GF-D8 (cell line): ENCODE measurements around the gene PDE3B.
"Not testable (repeated sequence)": the region's sequence is repeated elsewhere in the genome, so short reads cannot be mapped to it uniquely, and the experiment has no call there.

Experiments
- DNase-seq: peaks from one replicate; lab custom pipeline; 2025; lab: John Stamatoyannopoulos, UW

Gene PDE3B

GRCh38 chr11:14641801-14642200 is 1.8 kb upstream of the PDE3B start:
- no peak for DNase-seq

- no peak for DNase-seq
Observed at GRCh38 chr11:14642453-14642852, 1.2 kb upstream of the PDE3B start.

- peak; percentile 18 for DNase-seq
Observed at GRCh38 chr11:14642873-14643696, 519 bp upstream of the PDE3B start.

DNA sequence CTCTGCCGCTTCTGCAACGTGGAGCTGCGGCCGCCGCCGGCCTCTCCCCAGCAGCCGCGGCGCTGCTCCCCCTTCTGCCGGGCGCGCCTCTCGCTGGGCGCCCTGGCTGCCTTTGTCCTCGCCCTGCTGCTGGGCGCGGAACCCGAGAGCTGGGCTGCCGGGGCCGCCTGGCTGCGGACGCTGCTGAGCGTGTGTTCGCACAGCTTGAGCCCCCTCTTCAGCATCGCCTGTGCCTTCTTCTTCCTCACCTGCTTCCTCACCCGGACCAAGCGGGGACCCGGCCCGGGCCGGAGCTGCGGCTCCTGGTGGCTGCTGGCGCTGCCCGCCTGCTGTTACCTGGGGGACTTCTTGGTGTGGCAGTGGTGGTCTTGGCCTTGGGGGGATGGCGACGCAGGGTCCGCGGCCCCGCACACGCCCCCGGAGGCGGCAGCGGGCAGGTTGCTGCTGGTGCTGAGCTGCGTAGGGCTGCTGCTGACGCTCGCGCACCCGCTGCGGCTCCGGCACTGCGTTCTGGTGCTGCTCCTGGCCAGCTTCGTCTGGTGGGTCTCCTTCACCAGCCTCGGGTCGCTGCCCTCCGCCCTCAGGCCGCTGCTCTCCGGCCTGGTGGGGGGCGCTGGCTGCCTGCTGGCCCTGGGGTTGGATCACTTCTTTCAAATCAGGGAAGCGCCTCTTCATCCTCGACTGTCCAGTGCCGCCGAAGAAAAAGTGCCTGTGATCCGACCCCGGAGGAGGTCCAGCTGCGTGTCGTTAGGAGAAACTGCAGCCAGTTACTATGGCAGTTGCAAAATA is 816 bp downstream of the PDE3B start:
- DNase-seq: no peak

DNA sequence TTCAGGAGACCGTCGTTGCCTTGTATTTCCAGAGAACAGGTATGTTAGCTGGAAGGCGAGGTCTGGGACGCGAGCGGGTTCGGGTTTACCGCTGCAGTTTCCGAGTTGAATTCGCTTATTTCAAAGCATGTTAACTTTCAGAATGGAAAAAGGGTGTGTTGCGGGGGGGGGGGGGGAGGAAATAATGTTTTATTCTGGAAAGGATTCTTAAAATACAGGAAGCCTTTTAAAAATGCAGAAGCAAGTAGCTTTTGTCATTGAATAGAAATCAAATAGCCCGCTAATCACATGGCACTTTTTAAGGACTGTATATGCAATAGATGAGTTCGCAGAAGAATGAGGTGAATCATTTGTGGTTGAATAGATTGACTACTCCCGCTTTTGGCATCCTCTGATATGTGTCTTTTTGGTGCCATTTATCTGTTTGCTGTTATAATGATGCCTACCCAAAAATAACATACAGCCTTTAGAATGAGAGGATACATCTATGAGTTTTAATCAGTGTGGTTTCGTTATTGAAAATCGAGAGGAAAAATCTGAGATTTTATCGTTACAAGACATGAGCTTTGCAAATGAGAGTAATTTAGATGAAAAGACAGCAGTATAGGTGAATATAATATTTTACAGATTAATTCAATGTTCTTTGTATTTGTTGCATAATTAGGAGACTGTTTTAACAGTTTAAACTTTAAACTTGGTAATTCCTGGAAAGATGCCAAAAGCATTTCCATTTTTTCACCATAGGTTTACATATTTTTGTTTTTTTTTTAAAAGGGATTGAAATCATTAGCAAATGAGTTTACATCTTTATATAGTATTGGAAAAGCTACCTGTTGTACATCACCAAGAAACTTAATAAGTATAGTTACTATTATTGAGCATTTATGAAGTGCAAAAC is 1.7 kb downstream of the PDE3B start:
- DNase-seq: no peak

GRCh38 chr11:14645985-14646900 is 2.6 kb downstream of the PDE3B start:
- DNase-seq: peak; percentile 10

DNA sequence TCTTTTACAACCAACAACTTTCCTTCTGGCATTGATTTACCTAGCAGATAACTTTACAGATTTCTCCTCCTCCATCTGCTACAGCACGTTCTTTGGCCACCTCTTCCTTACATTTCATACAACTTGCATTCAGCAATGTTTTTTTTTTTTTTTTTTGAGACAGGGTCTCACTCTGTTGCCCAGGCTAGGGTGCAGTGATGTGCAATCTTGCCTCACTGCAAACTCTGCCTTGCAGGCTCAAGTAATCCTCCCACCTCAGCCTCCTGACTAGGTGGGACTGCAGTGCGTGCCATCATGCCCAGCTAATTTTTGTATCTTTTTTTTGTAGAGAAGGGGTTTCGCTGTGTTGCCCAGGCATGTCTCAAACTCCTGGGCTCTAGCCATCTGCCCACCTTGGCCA is 6.5 kb downstream of the PDE3B start:
- DNase-seq: no peak

- DNase-seq: no peak
Observed at GRCh38 chr11:14653090-14653489, 9.5 kb downstream of the PDE3B start.

- DNase-seq: no peak
Observed at GRCh38 chr11:14655435-14655834, 11.8 kb downstream of the PDE3B start.

DNA sequence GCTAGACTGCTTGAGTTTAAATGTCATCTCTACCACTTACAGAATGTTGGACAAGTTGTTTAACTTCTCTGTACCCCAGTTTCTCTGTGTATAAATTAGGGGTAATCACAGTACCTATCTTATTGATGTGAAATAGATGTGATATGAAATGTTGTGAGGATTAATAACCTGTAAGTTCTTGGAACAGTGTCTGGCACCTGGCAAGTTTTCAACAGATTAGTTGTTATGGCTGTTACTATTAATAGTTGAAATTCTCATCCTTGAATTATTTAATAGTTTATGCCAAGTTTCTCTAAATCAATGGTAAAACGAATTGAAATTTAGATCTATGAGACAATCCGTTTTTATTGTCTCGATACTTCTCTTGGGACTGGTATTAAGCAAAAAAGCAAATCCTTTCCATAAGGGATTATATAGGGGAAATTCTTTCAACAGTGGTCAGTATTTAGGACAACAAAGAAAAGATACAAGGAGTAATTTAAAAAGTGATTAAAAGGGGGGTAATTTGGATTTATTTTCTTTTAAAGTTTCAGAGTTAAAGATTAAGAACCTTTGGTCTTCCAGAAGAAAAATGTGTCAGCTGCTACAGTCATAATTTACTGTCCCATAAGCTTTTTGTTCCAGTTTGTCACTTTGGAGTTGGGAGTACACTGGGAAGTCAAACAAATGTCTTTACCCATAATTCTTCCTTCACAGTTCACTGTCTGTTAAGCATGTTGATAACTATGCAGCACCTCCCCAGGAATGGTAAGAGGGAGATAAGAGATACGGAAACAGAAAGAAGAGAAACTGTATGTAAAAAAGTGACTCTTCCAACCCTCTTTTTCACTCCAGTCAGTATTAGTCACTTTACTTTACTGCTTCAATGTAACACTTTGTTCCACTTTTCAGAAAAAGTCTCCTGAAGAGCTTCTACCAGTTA is 13.2 kb downstream of the PDE3B start:
- no peak for DNase-seq

DNA sequence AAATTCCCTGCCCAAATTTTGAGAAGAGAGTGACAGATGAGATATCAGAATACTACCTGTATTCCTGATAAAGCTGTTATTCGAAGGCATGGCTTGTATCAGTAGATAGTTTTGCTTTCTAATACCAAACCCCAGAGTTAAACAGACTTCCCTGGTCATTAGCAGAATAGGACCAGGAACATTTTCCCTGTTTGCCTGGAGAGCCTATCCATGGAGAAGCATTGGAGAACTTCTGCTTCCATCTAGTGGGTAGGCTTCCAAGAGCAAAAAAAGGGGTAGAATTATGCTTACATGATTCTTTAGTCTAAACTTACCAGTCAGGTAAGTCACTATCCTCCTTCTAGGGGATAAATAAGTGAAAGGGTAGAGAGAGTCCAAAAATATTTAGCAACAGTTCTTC is 14.2 kb downstream of the PDE3B start:
- DNase-seq: no peak

DNA sequence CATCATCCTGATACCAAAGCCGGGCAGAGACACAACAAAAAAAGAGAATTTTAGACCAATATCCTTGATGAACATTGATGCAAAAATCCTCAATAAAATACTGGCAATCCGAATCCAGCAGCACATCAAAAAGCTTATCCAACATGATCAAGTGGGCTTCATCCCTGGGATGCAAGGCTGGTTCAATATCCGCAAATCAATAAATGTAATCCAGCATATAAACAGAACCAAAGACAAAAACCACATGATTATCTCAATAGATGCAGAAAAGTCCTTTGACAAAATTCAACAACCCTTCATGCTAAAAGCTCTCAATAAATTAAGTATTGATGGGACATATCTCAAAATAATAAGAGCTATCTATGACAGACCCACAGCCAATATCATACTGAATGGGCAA is 21.3 kb downstream of the PDE3B start:
- not testable (repeated sequence) for DNase-seq

DNA sequence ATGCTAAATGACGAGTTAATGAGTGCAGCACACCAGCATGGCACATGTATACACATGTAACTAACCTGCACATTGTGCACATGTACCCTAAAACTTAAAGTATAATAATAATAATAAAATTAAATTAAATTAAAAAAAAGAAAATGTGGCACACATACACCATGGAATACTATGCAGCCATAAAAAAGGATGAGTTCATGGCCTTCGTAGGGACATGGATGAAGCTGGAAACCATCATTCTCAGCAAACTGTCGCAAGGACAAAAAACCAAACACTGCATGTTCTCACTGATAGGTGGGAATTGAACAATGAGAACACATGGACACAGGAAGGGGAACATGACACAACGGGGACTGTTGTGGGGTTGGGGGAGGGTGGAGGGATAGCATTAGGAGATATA is 23.7 kb downstream of the PDE3B start:
- DNase-seq: not testable (repeated sequence)

- no peak for DNase-seq
Observed at GRCh38 chr11:14668731-14669301, 25.2 kb downstream of the PDE3B start.

DNA sequence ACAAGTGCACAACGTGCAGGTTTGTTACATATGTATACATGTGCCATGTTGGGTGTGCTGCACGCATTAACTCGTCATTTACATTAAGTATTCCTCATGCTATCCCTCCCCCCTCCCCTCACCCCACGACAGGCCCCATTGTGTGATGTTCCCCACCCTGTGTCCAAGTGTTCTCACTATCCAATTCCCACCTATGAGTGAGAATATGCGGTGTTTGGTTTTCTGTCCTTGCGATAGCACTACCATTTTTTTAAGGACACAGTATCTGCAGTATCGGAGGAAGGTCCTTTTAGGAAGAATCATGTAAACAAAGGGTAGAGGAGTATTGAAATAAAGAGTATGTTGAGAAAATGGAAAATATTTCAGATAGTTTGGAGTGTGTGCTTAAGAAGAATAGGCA is 25.9 kb downstream of the PDE3B start:
- DNase-seq: no peak

DNA sequence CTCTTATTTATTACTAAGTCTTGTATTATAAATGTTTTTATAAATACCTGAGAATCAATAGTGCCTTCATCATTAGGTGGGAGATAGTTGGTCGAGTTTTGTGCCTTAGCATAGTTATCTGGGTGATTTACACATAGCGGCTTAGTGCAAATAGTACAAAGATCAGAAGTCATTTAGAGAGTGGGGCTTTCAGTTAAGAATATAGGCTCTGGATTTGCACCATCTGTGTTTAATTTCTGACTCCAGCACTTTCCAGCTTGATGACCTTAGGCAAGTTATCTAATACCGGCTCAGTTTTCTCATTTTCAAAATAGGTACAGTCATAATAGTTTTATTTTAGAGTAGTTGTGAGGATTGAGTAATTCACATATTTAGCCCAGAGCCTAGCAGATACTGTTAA is 26.4 kb downstream of the PDE3B start:
- no peak for DNase-seq

DNA sequence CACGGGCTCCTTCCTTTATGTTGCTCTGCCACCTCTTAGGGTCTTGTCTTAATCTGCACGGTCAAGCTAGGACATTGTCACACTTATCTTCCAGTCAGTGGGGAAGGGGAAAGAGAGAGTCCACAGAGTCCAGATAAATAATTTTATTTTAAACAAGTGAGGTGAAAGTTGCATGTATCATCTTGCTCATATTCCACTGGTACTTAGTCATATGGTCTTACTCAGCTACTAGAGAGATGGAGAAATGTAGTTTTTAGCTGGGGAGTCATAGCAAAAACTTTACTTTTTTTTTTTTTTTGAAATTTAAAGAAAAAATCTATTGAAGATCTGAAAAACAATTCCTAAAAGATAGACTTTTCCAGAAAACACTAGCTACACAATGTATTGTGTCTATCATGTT is 29.0 kb downstream of the PDE3B start:
- DNase-seq: no peak

DNA sequence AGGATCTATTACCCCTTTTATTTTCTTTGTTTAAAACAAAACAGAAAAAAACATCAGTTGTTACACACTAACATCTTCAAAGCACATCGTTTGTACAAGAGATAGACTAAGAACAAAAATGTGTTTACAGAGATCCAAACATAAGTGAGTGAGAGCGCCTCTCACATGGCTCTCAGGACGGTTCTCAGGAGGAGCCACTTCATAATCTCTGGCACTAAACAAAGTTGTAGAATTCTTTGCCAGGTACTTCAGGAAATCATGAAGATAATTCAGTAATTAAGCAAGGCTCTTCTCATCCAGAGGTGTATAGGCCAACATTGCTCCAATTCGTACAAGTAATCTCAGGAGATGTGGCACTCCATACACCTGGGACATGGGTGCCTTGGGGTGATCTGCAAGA is 29.8 kb downstream of the PDE3B start:
- no peak for DNase-seq

DNA sequence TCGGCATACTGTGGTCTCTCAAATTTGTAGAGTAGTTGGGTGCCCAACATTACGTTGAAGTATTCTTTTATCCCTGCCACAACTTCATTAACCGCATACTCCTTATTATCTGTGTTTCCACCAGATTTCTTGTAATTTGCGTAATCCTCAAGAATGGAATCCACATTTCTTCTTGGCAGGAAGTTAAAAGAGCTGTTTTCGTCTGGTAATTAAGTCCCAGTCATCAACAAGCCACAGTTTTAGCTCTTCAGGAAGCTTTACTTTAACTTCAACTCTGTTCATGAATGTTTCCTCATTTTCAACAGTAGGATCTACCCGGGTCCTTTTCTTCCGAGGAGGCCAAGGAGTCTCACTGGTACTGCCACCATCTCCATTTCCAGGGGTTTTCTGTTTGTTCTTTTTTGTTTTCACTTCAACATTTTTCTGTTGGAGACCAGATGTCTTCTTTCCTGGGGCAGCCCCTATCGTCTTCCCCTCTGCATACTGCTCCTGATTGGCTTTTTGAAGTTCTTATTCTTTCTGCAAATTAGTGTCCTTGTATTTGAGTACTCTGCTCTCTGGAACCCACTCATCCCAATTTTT is 30.3 kb downstream of the PDE3B start:
- DNase-seq: no peak
